ENCODE results near the gene KRTAP1-1.

GRCh38 chr17:41008811-41009210 lies 32.4 kb downstream of the KRTAP1-1 start, which contains the start of gene KRTAP3-1:
- TF ChIP-seq CTCF (IDR thresholded peaks at IDR 0.05) (no peak), POLR2A (IDR thresholded peaks at IDR 0.05; ENCODE audit: low read depth) (no peak), EP300 (IDR thresholded peaks at IDR 0.05) (no peak)

Measured in esophagus muscularis mucosa (tissue), 4 donors.